NCI-H82 (cell line): Measurements from ENCODE around the gene SLC1A1.

Experiments used
- DNase-seq: peaks from one replicate; lab custom pipeline; 2025; lab: John Stamatoyannopoulos, UW

Gene SLC1A1

GRCh38 chr9:4489919-4490704 is at the start of gene SLC1A1:
TSS of gene SLC1A1 (plus strand) at chr9:4490468. CDS start at chr9:4490680, 212 bp downstream.
- peak; percentile 22 for DNase-seq

GRCh38 chr9:4442806-4443205 is 47.5 kb upstream of the SLC1A1 start:
- no peak for DNase-seq

- DNase-seq = no peak
Observed at GRCh38 chr9:4443439-4443838, 46.8 kb upstream of the SLC1A1 start.

GRCh38 chr9:4461437-4461836 is 28.8 kb upstream of the SLC1A1 start:
- DNase-seq = no peak

- no peak for DNase-seq
Observed at GRCh38 chr9:4463824-4464223, 26.4 kb upstream of the SLC1A1 start.

GRCh38 chr9:4464911-4465513 is 25.3 kb upstream of the SLC1A1 start:
- DNase-seq = no peak

GRCh38 chr9:4465910-4466309 is 24.4 kb upstream of the SLC1A1 start:
- no peak for DNase-seq

GRCh38 chr9:4475301-4475700 is 15.0 kb upstream of the SLC1A1 start:
- DNase-seq = no peak

- DNase-seq = no peak
Observed at GRCh38 chr9:4486176-4486575, 4.1 kb upstream of the SLC1A1 start.

GRCh38 chr9:4489562-4489918 is 728 bp upstream of the SLC1A1 start:
- no peak for DNase-seq

GRCh38 chr9:4490705-4491625 is 697 bp downstream of the SLC1A1 start:
- no peak for DNase-seq

- no peak for DNase-seq
Observed at GRCh38 chr9:4491626-4491975, 1.3 kb downstream of the SLC1A1 start.

GRCh38 chr9:4494332-4494731 is 4.1 kb downstream of the SLC1A1 start:
- no peak for DNase-seq

GRCh38 chr9:4494806-4495205 is 4.5 kb downstream of the SLC1A1 start:
- DNase-seq = no peak

GRCh38 chr9:4495537-4495936 is 5.3 kb downstream of the SLC1A1 start:
- no peak for DNase-seq

- no peak for DNase-seq
Observed at GRCh38 chr9:4496497-4496896, 6.2 kb downstream of the SLC1A1 start.

GRCh38 chr9:4497395-4497794 is 7.1 kb downstream of the SLC1A1 start:
- DNase-seq = no peak

GRCh38 chr9:4497855-4498254 is 7.6 kb downstream of the SLC1A1 start:
- no peak for DNase-seq

GRCh38 chr9:4499917-4500316 is 9.6 kb downstream of the SLC1A1 start:
- DNase-seq = no peak

GRCh38 chr9:4501147-4501507 is 10.9 kb downstream of the SLC1A1 start:
- no peak for DNase-seq

GRCh38 chr9:4502444-4502843 is 12.2 kb downstream of the SLC1A1 start:
- DNase-seq = no peak

- no peak for DNase-seq
Observed at GRCh38 chr9:4503103-4503502, 12.8 kb downstream of the SLC1A1 start.

- no peak for DNase-seq
Observed at GRCh38 chr9:4504250-4504649, 14.0 kb downstream of the SLC1A1 start.
